Right lobe of liver (tissue), 6 donors: ENCODE measurements around the gene DNAJB11. TPM values are rescaled to one million over a fixed set of nuclear protein-coding genes. Genes with fewer than 3 reads are reported as not detected.

Source experiments
- ATAC-seq, 4 donors: fragments of 200-7000 bp; cut with Tn5 transposase; one replicate each; pipeline ENCODE4 v1.9.1; 2020; ENCODE audit warnings: mild to moderate bottlenecking in 4 of 4, moderate library complexity in 4 of 4
- DNase-seq, 3 donors: peaks; one replicate each; pipeline ENCODE4 v3.0.0-alpha.2; 2020
- H3K27ac ChIP-seq, 3 donors: fragments of 200-600 bp; one replicate each; pipeline ENCODE4 v1.8.0; 2022
- H3K27me3 ChIP-seq, 2 donors: fragments of 200-600 bp; one replicate each; pipeline ENCODE4 v1.8.0; 2022
- H3K36me3 ChIP-seq, 4 donors: fragments of 200-600 bp; sonication (generic) in 1 of 4; one replicate each; pipeline versions ENCODE4 v1.5.1 to v1.8.0; 2017 to 2022; ENCODE audit warnings: control low read depth in 1 of 4
- H3K4me1 ChIP-seq, 4 donors: fragments of 200-600 bp; sonication (generic) in 1 of 4; one replicate each; pipeline versions ENCODE4 v1.5.1 to v1.8.0; 2017 to 2022; ENCODE audit warnings: control low read depth in 1 of 4
- H3K4me3 ChIP-seq, 3 donors: fragments of 200-600 bp; one replicate each; pipeline ENCODE4 v1.8.0; 2022
- H3K9me3 ChIP-seq, 4 donors: fragments of 200-600 bp; sonication (generic) in 1 of 4; one replicate each; pipeline versions ENCODE4 v1.5.1 to v1.8.0; 2017 to 2022; ENCODE audit warnings: control low read depth in 1 of 4
- POLR2A ChIP-seq: fragments of 450-650 bp; IDR thresholded peaks from one replicate; pipeline ENCODE4 v1.6.1; 2017; ENCODE audit warnings: antibody characterized with exemption, mild to moderate bottlenecking
- WGBS: methylation state at CpG from one replicate; pipeline ENCODE4 v1.1.6; 2018; ENCODE audit warnings: low coverage, low lambda C conversion rate; ENCODE audit not compliant: insufficient coverage; ENCODE audit errors: missing lambda C conversion rate; 5-methylcytosine and 5-hydroxymethylcytosine counted together
- intact Hi-C, 2 donors: fragments of 100-400 bp; cut with DNase I; formaldehyde crosslinking; loops; one replicate each; pipeline versions ENCODE4 v1.11.2 to v1.14.1; 2022
- total RNA-seq, 6 experiments: library from RNA; depleted of rRNA in 2 of 6; stranded (reverse); fragments of >200 nt in 2 of 6; fragmentation: NEBNext Ultra II Directional in 3 of 6; extraction: Animal tissue kit (Norgen Biotek cat#: 25700) in 3 of 6; gene quantifications; one replicate each; pipeline versions ENCODE4 v1.1.0 to v1.2.4, GENCODE V29; 2016 to 2023
- TF ChIP-seq, protein P1 (sequence below), 4 donors: fragments of 200-600 bp in 3 of 4; fragments of 450-650 bp in 1 of 4; IDR thresholded peaks; one replicate each; pipeline versions ENCODE4 v1.5.1 to v1.8.0; 2016 to 2022; ENCODE audit warnings: antibody characterized with exemption in 4 of 4, mild to moderate bottlenecking in 2 of 4
- donor health status: DM: no; HTN: yes; CAD: no.
- donor health status: DM: no; HTN: no; CAD: no.
- donor health status: DM: no; HTN: no; CAD: no.
- donor health status: DM: no; HTN: yes; CAD: no.
- donor health status: DM: no; HTN: yes; CAD: no.

The DNAJB11 gene
- total RNA-seq, 6 experiments from 2014 or later: 28.4 to 59.1 (median 49.2) TPM

- no peak overlapping the region for H3K4me3 ChIP-seq
- H3K27ac ChIP-seq: no peak overlapping the region
- H3K36me3 ChIP-seq: no peaks in the 10 kb centered on the region
- DNase-seq: no peak
- no peaks in the 10 kb centered on the region for H3K9me3 ChIP-seq
- WGBS: 34% methylated on average over 2 of the region's 4 CpGs
- peaks cover 0 to 6% (median 0%) of the 10 kb centered on the region in 4 donors for H3K4me1 ChIP-seq
- peak; percentile 17 to 58 (median 32) for ATAC-seq
- intact Hi-C loops: no loop called here
- TF ChIP-seq POLR2A: no peak
- TF ChIP-seq, protein P1, sequence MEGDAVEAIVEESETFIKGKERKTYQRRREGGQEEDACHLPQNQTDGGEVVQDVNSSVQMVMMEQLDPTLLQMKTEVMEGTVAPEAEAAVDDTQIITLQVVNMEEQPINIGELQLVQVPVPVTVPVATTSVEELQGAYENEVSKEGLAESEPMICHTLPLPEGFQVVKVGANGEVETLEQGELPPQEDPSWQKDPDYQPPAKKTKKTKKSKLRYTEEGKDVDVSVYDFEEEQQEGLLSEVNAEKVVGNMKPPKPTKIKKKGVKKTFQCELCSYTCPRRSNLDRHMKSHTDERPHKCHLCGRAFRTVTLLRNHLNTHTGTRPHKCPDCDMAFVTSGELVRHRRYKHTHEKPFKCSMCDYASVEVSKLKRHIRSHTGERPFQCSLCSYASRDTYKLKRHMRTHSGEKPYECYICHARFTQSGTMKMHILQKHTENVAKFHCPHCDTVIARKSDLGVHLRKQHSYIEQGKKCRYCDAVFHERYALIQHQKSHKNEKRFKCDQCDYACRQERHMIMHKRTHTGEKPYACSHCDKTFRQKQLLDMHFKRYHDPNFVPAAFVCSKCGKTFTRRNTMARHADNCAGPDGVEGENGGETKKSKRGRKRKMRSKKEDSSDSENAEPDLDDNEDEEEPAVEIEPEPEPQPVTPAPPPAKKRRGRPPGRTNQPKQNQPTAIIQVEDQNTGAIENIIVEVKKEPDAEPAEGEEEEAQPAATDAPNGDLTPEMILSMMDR (IDR thresholded peaks at IDR 0.05): no peak
- H3K27me3 ChIP-seq: no peaks in the 10 kb centered on the region
These were observed 55.1 kb downstream of the DNAJB11 start for GRCh38 chr3:186625600-186626042.

DNA sequence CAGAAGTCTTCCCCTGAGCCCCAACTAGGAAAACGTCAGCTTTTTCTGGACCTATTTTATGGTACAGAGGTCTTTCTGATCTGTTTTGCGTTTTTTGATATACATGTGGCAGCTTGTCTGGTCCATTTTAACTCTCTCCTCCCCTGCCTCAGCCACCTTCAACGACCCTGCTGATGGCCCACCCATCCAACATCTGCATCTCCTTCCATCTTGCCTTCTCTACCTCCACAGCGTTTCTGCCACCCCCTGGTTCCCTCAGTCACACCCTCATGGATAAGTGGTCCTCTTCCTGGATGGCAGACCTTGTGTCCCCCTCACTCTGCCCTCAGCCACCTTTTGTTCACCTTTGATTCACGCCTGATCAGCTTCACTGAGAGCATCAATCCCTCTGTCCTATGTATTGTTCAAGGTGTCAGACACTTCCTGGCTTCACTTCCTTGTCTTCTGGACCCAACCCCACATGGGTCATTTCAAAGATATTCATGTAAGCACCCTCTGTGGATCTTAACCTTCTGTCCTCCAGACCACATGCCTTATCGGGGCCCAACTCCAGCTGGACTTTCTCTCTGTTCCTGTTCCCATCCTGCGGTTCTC lies 55.8 kb downstream of the DNAJB11 start:
- Histone ChIP-seq H3K27ac (no peak overlapping the region), H3K4me1 (peaks cover 0 to 14% (median 0%) of the 10 kb centered on the region in 4 donors), H3K36me3 (no peaks in the 10 kb centered on the region), H3K27me3 (no peaks in the 10 kb centered on the region), H3K4me3 (no peak overlapping the region), H3K9me3 (no peaks in the 10 kb centered on the region)
- TF ChIP-seq POLR2A: no peak
- TF ChIP-seq, protein P1 (IDR thresholded peaks at IDR 0.05): no peak
- intact Hi-C loops: no loop called here
- no peak for ATAC-seq
- DNase-seq: no peak
- 45% methylated on average over 7 of the region's 7 CpGs for WGBS

- no peak overlapping the region for H3K27ac ChIP-seq
- intact Hi-C loops: no loop called here
- H3K36me3 ChIP-seq: no peaks in the 10 kb centered on the region
- no peak for ATAC-seq
- peaks cover 0 to 27% (median 0%) of the 10 kb centered on the region in 4 donors for H3K4me1 ChIP-seq
- DNase-seq: no peak
- WGBS: 72% methylated on average over 7 of the region's 7 CpGs
- TF ChIP-seq, protein P1 (IDR thresholded peaks at IDR 0.05): no peak
- no peak for TF ChIP-seq POLR2A
- no peak overlapping the region for H3K4me3 ChIP-seq
- H3K9me3 ChIP-seq: no peaks in the 10 kb centered on the region
- no peaks in the 10 kb centered on the region for H3K27me3 ChIP-seq
These were observed 57.4 kb downstream of the DNAJB11 start for GRCh38 chr3:186627852-186628414.

DNA sequence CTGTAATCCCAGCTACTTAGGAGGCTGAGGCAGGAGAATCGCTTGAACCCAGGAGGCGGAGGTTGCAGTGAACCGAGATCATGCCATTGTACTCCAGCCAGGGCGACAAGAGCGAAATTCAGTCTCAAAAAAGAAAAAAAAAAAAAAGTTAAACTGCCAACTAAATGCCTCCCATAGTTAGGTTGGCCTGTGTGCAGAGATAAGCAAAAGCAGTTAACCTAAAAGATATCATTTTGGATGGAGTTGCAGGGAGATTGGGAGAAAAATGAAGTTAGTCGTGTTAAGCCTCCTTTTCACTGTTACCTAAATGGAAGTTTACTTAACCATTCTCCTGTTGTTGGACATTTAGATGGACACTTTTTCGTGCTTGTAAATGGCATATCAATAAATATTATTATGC lies 58.2 kb downstream of the DNAJB11 start:
- H3K36me3 ChIP-seq: no peaks in the 10 kb centered on the region
- no peaks in the 10 kb centered on the region for H3K9me3 ChIP-seq
- H3K4me1 ChIP-seq: peaks cover 0 to 32% (median 0%) of the 10 kb centered on the region in 4 donors
- DNase-seq: no peak
- no peak for TF ChIP-seq POLR2A
- TF ChIP-seq, protein P1 (IDR thresholded peaks at IDR 0.05): no peak
- no peaks in the 10 kb centered on the region for H3K27me3 ChIP-seq
- intact Hi-C loops: no loop called here
- H3K27ac ChIP-seq: no peak overlapping the region
- WGBS: 40% methylated on average over 5 of the region's 7 CpGs
- ATAC-seq: no peak
- H3K4me3 ChIP-seq: no peak overlapping the region
